ENCODE data around the gene MRPS26. TPM values are rescaled to one million over a fixed set of nuclear protein-coding genes. Genes with fewer than 3 reads are reported as not detected.

MRPS26 gene
- total RNA-seq, 6 donors from 2014 or later: 36.7 to 65.5 (median 51.4) TPM

GRCh38 chr20:3045042-3045815, 623 bp upstream of the MRPS26 start:
- 2 to 3% methylated on average over 12 to 15 of the region's 24 CpGs for WGBS, 2 donors
- Histone ChIP-seq H3K27me3 (no peaks in the 10 kb centered on the region), H3K4me3 (peak overlapping the region; percentile 50 to 99 (median 88)), H3K27ac (peak overlapping the region; percentile 82 to 95 (median 89)), H3K4me1 (peaks cover 16 to 36% (median 27%) of the 10 kb centered on the region in 4 donors), H3K9me3 (no peaks in the 10 kb centered on the region), H3K36me3 (peaks cover 0 to 32% (median 19%) of the 10 kb centered on the region in 4 donors)
- DNase-seq: peak in 1 of 2 donors; percentile 85
- ATAC-seq (ENCODE audit: low FRiP score in 2 of 2): peak; percentile 73 to 90
- TF ChIP-seq EP300 (IDR thresholded peaks at IDR 0.05) (no peak), POLR2A (IDR thresholded peaks at IDR 0.05) (peak in 1 of 4 donors; percentile 22)

GRCh38 chr20:3046677-3047462, 1.0 kb downstream of the MRPS26 start:
- Histone ChIP-seq H3K36me3 (peaks cover 0 to 26% (median 18%) of the 10 kb centered on the region in 4 donors), H3K27me3 (no peaks in the 10 kb centered on the region), H3K4me1 (peaks cover 16 to 32% (median 23%) of the 10 kb centered on the region in 4 donors), H3K4me3 (peak overlapping the region; percentile 50 to 99 (median 88)), H3K9me3 (no peaks in the 10 kb centered on the region), H3K27ac (peak overlapping the region; percentile 82 to 95 (median 89))
- WGBS, 2 donors: 45 to 59% methylated on average over 30 to 39 of the region's 39 CpGs
- peak in 1 of 2 donors; percentile 56 for DNase-seq
- TF ChIP-seq EP300 (IDR thresholded peaks at IDR 0.05): no peak
- TF ChIP-seq POLR2AphosphoS5 (IDR thresholded peaks at IDR 0.05): no peak
- no peak for TF ChIP-seq CTCF (IDR thresholded peaks at IDR 0.05)
- no peak for TF ChIP-seq POLR2A (IDR thresholded peaks at IDR 0.05)
- ATAC-seq (ENCODE audit: low FRiP score in 2 of 2): no peak

GRCh38 chr20:3047486-3048419, 1.9 kb downstream of the MRPS26 start:
- peak overlapping the region in 1 of 4 donors; percentile 98 for H3K4me3 ChIP-seq
- DNase-seq: no peak
- H3K36me3 ChIP-seq: peaks cover 0 to 26% (median 18%) of the 10 kb centered on the region in 4 donors
- no peaks in the 10 kb centered on the region for H3K9me3 ChIP-seq
- H3K27me3 ChIP-seq: no peaks in the 10 kb centered on the region
- ATAC-seq (ENCODE audit: low FRiP score in 2 of 2): no peak
- 85 to 87% methylated on average over 14 of the region's 14 CpGs for WGBS, 2 donors
- no peak overlapping the region for H3K27ac ChIP-seq
- H3K4me1 ChIP-seq: peaks cover 16 to 23% (median 18%) of the 10 kb centered on the region in 4 donors
- TF ChIP-seq POLR2A (IDR thresholded peaks at IDR 0.05) (no peak), POLR2AphosphoS5 (IDR thresholded peaks at IDR 0.05) (no peak), EP300 (IDR thresholded peaks at IDR 0.05) (no peak), CTCF (IDR thresholded peaks at IDR 0.05) (no peak)

GRCh38 chr20:3051385-3052019, 5.7 kb downstream of the MRPS26 start:
- H3K9me3 ChIP-seq: no peaks in the 10 kb centered on the region
- TF ChIP-seq POLR2A (IDR thresholded peaks at IDR 0.05): no peak
- no peak for TF ChIP-seq POLR2AphosphoS5 (IDR thresholded peaks at IDR 0.05)
- no peak for TF ChIP-seq CTCF (IDR thresholded peaks at IDR 0.05)
- no peak for TF ChIP-seq EP300 (IDR thresholded peaks at IDR 0.05)
- no peak overlapping the region for H3K27ac ChIP-seq
- H3K4me3 ChIP-seq: no peak overlapping the region
- H3K27me3 ChIP-seq: no peaks in the 10 kb centered on the region
- peaks cover 9 to 13% (median 12%) of the 10 kb centered on the region in 4 donors for H3K4me1 ChIP-seq
- DNase-seq (no peak), ATAC-seq (ENCODE audit: low FRiP score in 2 of 2) (no peak)
- WGBS, 2 donors: 76 to 81% methylated on average over 7 of the region's 7 CpGs
- peaks cover 0 to 26% (median 18%) of the 10 kb centered on the region in 4 donors for H3K36me3 ChIP-seq
